LoVo (cell line): ENCODE measurements around the gene IL17C.

Experiments
- DNase-seq: peaks from one replicate; pipeline ENCODE4 v3.0.0-alpha.2; 2016; ENCODE audit warnings: low spot score

Gene IL17C

DNA sequence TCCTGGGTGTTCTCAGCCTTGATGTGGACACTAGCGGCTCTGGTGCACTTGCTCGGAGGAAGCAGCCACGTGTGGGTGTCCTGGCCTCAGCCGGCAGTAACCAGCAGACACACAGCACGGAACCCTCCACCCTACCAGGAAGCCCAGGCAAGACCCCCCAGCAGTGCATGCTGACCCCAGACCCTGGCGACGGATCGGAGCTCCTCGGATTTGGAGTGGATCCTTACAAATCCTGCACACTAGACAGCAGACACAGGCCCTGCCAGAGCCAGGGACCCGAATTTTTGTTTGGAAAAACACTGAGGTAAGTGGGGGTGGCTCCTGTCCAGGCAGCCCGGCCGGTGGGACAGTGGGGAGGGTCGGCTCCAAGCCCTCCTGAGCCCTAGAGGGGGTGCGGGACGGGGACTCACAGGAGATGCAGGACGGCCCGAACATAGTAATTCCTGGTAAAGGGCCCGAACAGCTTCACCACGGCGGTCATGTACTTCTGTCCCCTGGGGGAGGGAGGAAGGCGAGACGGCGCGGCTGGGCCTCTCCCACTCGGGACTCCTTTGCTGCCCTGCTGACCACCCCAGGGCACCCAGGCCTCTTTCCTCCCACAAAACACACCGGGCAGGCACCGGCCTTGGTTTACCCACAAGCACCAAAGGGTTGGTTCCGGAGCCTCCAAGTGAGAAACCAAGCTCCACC is 8.1 kb downstream of the IL17C start:
- no peak for DNase-seq

DNA sequence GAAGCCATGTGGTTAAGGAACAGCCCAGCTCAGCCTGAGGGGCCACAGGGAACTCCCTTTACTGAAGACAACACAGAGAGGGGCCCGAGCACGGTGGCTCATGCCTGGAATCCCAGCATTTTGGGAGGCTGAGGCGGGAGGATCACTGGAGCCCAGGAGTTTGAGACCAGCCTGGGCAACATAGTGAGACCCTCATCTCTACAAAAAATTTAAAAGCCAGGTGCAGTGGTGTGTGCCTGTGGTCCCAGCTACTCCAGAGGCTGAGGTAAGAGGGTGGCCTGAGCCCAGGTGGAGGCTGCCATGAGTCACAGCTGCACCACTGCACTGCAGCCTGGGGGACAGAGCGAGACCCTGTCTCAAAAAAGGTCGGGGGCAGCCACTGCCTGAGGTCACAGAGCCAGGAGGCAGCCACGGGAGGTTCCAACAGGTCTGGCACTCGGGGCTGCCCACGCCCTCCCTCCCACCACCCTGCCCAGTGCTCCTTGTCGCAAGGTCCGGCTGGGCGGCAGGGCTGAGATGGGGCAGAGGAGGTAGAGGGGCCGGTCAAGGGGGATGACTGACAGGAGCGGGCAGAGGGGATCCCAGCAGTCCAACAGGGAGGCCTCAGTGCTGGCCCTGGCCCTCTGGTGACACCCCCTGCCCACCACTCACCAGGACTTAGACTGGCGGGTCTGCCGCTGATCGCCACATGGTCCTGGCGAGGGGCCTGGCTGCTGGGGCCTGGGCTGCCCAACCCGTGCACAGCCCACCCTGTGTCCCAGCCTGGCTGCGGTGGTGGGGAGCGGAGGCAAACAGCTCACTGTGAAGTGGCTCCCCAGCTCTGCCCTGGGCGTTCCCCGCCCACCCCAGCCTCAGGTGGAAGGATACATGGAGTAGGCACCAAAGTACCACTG is 9.1 kb downstream of the IL17C start:
- no peak for DNase-seq

DNA sequence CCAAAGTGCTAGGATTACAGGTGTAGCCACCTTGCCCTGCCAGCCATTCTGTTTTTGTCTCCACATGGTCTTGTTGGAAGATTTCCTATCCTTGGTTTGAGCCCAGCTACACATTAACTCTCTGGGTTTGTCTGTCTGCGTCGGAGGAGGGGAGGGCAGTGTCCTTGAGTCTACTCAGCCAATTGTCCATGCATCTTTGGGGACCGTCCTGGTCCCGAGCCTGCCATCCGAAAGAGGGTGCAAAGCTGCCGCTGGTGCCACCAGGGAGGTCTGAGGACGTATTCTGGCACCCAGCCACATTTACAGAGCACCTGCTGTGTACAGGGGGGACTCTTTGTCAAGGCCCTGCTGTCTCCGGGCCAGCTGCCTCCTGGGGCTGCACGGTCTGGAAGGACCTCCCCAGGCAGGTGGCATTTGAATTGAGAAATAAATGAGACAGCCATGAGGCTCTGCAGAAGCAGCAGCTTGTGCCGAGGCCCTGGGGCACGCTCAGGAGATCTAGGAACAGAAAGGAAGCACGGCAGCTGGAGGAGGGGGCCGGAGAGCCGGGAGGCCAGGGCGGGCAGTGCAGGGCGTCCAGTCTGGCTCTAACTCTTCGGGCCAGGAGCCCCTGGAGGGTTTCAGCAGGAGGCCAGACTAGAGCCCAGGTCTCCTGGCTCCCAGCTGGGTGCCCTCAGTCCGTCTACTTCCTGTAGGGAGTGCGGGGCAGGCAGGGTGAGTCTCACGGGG is 11.0 kb downstream of the IL17C start:
- no peak for DNase-seq

DNA sequence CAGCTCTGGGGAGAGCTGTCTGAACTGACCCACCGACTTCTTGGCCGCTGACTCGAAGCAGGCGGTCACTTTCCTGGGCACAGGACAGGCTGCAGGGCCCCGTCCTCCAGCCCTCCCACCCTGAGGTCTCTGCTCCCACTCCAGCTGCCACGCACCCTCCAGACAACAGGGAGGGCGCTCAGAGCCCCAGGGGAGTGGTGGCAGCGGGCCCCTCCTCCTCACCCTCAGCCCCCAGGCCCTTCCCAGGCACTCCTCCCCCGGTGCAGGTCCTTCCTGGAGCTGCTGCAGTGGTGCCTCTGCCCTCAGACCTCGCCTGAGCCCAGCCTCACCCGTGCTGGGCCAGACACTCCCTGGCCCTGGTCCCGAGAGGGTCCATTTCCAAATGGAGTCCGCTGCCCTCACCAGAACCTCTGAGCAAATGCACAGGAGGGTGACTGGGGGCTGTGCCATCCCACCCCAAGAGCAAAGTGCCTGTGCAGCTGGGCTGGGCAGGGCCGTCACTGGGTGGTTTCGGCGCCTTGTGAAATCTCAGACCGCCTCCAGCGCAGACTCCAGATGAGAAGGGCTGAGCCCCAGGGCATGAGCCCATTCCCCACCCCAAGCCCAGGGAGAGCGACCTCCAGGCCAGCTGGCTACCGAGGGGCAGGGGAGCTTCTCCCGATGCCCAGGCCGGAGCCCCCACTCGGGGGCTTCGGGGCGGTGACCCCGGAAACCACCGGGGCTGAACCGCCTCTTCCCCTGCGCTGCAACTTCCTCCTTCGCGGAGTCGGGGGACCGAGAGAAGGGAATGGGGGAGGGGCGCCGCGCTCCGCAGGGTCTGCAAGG is 11.8 kb downstream of the IL17C start:
- no peak for DNase-seq

DNA sequence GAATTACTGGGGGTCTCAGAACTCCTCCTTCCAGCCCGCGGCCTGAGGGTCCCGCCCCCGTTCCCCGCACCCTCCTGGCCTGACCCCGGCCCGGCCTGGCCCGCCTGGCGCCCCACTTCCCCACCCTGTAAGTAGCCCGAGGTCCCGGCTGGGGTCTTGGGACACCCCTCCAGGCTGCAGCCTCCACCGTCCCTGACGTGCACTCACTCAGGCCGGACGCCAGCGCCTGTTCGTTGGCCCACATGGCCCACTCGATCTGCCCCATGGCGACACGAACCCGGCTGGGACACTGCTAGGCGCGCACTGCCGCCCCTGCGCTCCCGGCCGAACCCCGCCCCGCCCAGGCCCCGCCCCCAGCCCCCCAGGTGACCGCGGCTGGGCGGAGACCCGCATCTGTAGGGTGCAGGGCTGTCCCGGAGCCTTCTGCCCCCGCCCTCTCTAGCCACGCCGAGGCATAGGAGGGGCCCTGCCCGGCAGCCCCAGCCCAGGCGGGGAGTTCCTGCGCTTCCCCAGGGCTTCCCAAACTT is 12.4 kb downstream of the IL17C start, which contains the start of gene CYBA:
Gene CYBA, minus strand, starts transcription at position 305 of the 527 bp plus-strand sequence. Its CDS starts 40 bp downstream, at position 265.
- peak; percentile 78 for DNase-seq

DNA sequence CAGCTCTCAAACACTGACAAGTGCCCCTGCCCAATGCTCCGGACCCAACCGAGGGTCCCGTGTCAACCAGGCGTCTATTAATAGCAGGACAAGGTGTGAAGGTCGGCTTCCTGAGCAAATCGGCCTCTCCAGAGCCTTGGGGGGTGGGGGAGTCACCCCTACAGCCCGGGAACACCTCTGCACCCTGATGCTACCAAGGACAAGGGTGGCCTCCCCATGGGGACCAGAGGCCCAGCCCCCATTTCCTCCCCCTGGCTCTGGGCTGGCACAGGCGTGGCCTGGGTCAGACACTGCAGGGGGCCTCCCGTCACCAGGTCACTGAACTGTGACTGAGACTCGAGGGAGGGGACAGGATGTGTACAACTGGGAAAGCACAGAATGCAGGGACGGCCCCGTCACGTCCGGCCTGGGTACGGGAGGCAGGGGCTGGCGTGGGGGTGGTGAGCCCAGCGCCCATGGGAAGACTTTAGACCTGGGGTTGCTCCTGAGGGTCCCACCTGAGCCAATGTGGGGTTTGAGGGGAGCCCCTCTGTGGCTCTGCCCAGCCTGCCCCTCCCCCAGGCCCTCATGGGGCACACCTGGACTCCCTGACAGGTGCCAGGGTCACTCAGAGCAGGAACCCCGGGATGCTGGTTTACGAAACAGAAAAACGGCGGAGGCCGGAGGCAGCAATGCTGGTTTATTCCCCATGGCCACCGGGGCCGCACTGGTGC is 13.1 kb downstream of the IL17C start:
- peak; percentile 51 for DNase-seq

DNA sequence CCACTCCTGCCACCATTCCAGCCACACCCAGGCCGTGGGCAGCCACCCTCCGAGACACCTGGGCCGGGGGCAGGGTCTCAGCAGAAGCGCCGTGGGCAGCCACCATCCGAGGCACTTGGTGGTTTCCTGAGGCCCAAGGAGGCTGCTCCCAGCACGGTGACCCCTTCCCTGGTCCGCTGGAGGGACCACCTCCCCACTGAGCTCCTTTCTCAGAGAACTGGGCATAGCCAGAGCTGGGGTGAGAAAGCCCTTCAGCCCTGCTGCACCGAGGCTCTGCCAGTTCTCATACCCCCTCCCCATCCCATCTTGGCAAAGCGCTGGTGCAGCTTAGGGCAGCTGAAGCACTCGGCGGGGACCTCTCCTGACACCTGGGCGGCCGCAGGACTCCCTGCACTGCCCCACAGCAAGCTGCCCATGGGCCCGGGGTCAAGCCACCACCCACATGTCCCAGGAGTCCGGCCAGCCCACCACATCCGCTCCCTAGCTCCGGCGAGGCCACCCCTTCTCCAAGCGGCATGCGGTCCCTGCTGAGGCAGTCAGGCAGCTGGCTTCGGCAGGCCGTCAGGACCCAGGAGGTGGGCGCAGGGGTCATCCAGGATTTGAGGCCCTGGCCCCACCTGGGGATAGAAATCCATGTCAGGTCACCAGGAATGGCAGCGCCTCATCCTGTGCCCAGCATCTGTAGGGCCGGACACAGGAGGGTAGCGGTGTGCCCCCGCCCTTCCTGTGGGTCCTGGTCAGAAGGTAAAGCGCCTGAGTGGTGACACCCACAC is 13.8 kb downstream of the IL17C start:
- DNase-seq: no peak

DNA sequence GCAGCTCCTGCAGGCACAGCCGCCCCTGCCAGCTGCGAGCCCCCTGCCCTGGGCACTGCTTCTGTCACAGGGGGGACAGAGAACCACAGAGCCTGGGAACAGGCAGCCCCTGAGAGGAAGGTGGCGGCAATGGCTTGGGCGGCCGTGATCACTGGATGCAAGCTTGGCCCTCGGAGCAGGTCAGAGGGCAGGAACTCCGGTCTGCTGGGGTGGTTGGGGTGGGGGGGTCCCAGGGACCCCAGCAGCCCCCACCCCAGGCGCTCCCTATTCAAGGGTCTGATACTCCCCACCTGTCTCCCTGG is 14.3 kb downstream of the IL17C start:
- DNase-seq: no peak

DNA sequence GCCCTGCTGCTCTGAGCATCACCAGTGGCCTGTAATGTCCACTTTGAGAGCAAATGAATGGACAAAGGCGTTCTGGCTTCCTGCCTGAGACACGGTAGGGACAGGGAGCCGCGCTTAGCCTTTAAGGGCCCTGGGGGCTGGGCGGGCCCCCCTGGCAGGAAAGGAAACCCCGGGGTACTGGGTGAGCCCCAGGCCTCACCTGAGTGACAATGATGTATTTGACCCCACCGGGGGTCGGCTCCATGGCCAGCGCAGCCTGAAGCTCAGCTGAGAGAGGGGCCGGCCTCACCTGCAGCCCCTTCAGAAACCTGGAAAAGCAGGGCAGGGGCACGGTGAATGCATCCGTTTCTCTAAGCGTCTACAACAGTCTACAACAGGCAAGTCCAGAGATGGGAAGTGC is 14.7 kb downstream of the IL17C start:
- no peak for DNase-seq

DNA sequence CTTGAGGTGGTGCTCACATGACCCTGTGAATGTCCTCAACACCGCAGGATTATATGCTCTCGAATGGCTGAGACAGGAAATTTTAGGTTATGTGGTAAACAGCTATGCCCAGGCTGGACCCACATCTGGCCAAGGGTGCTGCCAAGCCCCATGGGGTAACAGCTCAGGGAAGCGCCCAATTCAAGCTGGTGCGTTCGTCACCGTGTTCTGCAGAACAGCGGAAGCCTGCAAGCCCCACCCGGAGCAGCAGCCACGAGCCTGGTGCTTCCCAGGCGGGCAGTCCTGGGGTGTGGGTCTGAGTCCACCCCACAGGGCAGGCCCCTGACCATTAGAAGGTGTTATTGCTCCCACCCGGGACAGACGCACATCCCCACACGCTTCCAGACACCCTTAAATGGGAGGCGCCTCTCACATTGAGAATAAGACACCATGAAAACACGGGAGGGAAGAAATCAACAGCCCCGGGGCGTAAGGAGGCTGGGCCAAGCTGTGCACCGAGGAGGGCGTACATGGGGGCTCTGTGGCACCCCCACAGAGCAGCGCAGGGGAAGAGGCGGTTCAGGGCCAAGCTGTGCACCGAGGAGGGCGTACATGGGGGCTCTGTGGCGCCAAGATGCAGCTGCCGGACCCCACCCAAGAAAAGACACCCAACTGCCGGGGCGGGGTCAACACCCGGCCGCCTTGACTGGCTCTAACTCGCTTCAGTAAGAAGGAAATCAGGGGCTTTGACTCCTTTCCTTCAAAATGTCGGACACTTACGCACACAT is 15.4 kb downstream of the IL17C start:
- no peak for DNase-seq

DNA sequence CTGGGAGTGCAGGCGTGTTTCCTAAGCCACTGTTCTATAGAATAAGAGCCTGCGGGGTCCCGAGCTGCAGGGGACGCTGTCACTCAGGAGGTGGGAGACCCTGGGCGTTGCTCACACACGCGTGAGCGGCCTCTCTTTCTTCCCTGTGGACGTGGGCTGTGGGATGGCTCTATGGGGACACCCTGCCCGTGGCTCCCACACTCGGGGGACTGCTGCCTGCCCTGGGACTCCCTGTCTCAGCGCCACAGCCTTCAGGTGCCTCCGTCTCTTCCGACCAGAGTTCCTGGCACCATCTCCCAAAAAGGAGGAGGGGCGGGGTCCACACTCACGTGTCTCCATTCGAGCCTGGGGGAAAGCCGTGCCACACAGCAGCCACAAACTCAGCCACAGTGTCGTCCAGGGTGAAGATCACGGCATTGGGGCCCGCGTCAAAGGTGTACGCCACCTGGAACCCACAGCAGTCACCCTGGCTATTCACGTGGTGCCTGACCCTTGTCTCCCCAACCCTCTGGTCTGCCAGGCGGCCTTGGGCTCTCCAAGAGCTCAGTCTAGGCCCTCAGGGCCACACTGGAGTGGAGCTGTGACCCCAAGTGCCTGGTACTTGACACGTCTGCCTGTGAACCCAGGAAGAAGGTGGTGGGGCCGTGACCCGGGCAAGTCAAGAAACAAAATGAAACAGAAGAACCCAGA is 16.1 kb downstream of the IL17C start:
- no peak for DNase-seq

DNA sequence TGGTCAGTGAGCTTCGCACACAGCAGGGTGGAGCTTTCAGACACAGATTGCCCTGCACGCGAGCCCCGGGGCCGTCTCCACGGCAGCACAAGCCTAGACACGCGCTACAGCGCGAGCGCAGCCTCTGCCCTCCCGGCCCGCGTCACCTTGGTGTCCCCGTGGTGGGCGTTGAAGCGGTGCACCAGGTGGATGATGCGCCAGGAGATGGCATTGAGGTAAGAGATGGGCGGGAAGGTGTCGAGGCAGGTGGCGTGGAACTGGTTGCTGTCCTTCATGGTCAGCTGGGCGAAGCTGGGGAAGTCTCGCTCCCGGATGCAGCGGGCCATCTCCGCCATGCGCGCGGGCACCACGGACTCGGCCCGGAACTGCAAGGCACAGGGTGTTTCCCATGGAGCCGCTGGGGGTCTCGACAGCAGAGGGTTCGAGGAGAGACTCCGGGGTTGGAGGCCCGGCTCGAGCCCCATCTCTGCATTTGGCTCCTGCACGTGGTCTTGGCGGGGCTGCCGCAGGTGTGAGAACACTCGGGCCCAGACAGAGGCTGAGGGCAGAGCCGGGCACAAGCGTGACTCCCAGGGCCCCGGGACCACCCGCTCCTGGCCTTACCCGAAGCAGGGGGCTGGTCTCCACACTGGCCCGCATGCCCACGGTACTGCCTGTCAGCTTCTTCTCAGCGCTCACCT is 16.8 kb downstream of the IL17C start:
- no peak for DNase-seq

DNA sequence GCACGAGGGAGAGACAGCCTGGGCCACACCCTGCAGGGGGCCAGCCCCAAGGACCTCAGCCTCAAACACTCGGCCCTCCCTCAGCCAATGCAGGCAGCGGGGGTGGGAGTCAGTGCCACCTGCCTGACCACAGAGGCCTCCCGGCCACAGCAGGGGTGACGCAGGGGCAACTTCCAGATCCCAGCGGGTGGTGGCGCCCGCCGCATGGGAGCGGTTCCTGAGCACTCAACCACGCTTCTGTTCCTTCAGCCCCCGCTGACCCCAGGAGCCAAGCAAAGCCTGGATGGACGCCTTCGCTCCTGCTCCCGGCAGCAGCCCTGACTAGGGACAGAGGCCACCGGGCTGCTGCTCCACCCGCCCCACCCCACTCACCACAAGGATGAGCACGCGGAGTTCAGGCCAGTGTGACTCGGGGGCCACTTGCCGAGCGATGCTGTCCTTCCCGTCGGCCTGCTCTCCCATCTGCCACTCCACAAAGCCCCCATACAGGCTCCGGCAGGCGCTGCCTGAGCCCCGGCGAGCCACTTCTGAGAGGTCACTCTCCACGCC is 17.4 kb downstream of the IL17C start:
- DNase-seq: no peak

DNA sequence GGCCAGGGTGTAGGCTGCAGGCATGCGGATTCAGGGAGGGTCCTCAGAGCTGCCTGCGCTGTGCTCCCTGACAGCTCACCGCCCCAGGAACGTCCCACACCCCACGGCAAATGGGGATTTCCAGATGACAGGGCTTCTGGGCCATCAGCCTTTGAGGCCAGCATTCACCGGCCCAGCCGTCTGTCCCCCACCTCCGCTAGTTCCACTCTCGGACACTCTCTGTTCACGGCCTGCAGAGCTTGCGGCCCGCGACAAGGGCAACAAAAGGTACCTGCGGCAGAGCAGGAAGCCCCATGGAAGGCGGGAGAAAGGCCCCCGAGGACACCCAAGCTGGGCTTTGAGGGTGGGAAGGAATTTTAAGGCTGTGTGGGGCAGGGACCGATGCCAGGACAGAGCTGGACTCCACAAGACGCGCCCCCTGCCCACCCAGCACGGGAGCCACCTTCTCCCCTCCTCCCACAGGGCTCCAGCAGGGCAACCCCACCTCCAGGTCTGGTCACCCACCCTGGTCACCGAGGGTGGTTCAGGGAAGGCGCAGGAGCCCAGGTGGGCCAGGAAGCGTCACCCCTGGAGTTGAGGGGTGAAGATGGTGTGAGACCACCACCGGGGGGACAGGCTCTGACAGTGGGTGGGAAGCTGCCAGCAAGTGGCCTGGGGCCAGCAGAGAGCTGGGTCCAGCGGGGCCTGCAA is 18.1 kb downstream of the IL17C start:
- no peak for DNase-seq

DNA sequence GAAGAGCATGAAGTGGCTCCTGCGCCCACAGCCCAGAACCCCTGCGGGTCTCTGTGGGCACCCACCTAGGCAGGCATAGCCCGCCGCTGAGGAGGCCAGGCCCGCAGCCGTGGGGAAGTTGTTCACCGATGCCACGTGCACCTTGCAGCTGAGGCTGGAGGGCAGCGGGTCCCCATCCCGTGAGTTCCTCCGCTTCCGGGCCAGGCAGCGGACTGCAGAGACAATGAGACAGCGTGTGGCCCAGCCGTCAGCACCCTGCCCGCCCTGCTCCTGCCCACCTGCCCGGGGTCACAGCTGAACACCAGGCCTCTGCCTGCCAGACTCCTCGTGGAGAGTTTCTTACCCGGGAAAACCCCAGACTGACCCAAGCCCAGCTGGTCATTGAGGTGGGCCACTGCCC is 19.0 kb downstream of the IL17C start:
- DNase-seq: no peak

DNA sequence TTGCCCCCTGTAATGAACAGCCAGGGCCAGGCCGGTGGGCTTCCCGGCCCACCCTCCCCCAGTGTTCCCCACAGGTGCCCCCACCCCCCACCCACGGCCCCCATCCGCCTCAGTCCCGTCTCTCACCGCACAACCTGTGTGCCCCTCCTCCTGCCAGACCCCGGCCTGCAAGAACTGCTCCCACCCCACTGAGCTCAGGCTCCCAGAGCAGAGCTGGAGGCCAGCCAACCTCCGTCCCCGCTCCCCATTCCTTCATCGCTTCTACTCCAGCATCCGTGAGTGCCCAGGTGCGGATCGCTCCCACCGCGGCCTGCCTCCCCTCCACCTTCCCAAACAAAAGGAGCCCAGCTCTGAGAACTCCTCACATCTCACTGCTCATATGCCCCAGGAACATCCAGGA is 20.3 kb downstream of the IL17C start:
- DNase-seq: no peak

DNA sequence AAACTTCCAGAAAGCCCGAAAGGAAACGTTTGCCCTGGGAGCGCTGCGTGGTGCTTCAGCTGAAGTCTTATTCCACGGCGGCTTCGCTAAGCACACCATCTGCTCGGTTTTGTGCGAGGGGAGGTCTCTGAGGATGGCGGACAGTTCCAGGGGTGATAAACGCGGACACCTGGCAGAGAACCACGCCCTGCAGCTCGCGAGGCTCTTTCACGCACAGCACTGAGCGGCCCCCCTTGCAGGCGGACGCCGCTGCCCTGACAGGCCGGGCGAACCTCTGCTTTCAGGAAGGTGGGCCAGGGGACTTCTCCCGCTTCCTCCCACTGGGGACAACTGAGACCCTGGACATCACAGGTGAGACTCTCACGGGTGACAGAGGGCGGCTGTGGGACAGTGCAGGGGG is 20.8 kb downstream of the IL17C start:
- DNase-seq: no peak
